PC-3 (cell line): ENCODE results near the gene NEAT1. TPM values are rescaled to one million over a fixed set of nuclear protein-coding genes. Genes with fewer than 3 reads are reported as not detected.
"Not testable (repeated sequence)": the region's sequence is repeated elsewhere in the genome, so short reads cannot be mapped to it uniquely, and the experiment has no call there.

Source experiments
- ATAC-seq: fragments of 200-7000 bp; cut with Tn5 transposase; 2 replicates; pipeline ENCODE4 v1.9.1; 2020; ENCODE audit warnings: mild to moderate bottlenecking, moderate library complexity
- BruUV-seq: library from RNA; stranded (reverse); fragments of 400-500 nt; replicated peaks from 2 replicates; lab custom pipeline; 2021; lab: Mats Ljungman, UMichigan
- CTCF ChIA-PET: fragments of 300-600 bp; sonication (Branson Sonifier 250); formaldehyde crosslinking; loops from one replicate; lab custom pipeline; 2022; ENCODE audit warnings: antibody characterized with exemption; lab: Charles Lee
- POLR2A ChIA-PET: fragments of 300-600 bp; sonication (Branson Sonifier 250); formaldehyde crosslinking; loops from one replicate; lab custom pipeline; 2022; ENCODE audit warnings: antibody characterized with exemption; ENCODE audit not compliant: unreplicated experiment; lab: Charles Lee
- DNase-seq: peaks from one replicate; pipeline ENCODE4 v3.0.0-alpha.2; 2015
- H2AFZ ChIP-seq: fragments of 300-600 bp; sonication (generic); 2 replicates; pipeline ENCODE4 v1.6.0; 2016; ENCODE audit warnings: antibody characterized with exemption, low read length
- H3F3A ChIP-seq: fragments of 300-600 bp; sonication (generic); one replicate; pipeline ENCODE4 v1.6.0; 2017; ENCODE audit warnings: antibody characterized with exemption, low read length, control low read depth, mild to moderate bottlenecking; ENCODE audit not compliant: unreplicated experiment
- H3K27ac ChIP-seq: fragments of 300-600 bp; sonication (generic); 2 replicates; pipeline ENCODE4 v1.5.1; 2016; ENCODE audit warnings: mild to moderate bottlenecking, low read length
- H3K27me3 ChIP-seq: fragments of 300-600 bp; sonication (generic); 2 replicates; pipeline ENCODE4 v1.6.1; 2016; ENCODE audit warnings: low read length, mixed read lengths
- H3K36me3 ChIP-seq: fragments of 300-600 bp; sonication (generic); 2 replicates; pipeline ENCODE4 v1.6.1; 2016; ENCODE audit warnings: low read depth, mixed run types, low read length, mixed read lengths
- H3K4me1 ChIP-seq: fragments of 300-600 bp; sonication (generic); 2 replicates; pipeline ENCODE4 v1.5.1; 2016; ENCODE audit warnings: low read length; ENCODE audit not compliant: insufficient read depth
- H3K4me2 ChIP-seq: fragments of 300-600 bp; sonication (generic); 2 replicates; pipeline ENCODE4 v1.6.0; 2016; ENCODE audit warnings: low read length
- H3K4me3 ChIP-seq: fragments of 300-600 bp; sonication (generic); 2 replicates; pipeline ENCODE4 v1.5.1; 2016; ENCODE audit warnings: mild to moderate bottlenecking, low read length, mixed read lengths
- H3K79me2 ChIP-seq: fragments of 300-600 bp; sonication (generic); 2 replicates; pipeline ENCODE4 v1.6.1; 2017; ENCODE audit warnings: low read length, mixed read lengths
- H3K9ac ChIP-seq: fragments of 300-600 bp; sonication (generic); 2 replicates; pipeline ENCODE4 v1.6.0; 2016; ENCODE audit warnings: mild to moderate bottlenecking, low read length
- H3K9me2 ChIP-seq: fragments of 300-600 bp; sonication (generic); replicated peaks from 2 replicates; pipeline ENCODE4 v1.6.1; 2016; ENCODE audit warnings: mixed run types, low read length, mixed read lengths
- H3K9me3 ChIP-seq: fragments of 300-600 bp; sonication (generic); 2 replicates; pipeline ENCODE4 v1.6.1; 2016; ENCODE audit warnings: low read length, mixed read lengths
- H4K20me1 ChIP-seq: fragments of 300-600 bp; sonication (generic); 2 replicates; pipeline ENCODE4 v1.6.1; 2016; ENCODE audit warnings: low read length, mixed read lengths
- CTCF ChIP-seq: fragments of 300-600 bp; sonication (generic); conservative IDR thresholded peaks from 2 replicates; pipeline ENCODE4 v1.5.1; 2017; ENCODE audit warnings: antibody characterized with exemption, low read depth, mild to moderate bottlenecking, low read length
- EZH2 ChIP-seq: fragments of 300-600 bp; sonication (generic); IDR thresholded peaks from one replicate; pipeline ENCODE4 v1.6.1; 2017; ENCODE audit warnings: antibody characterized with exemption, mild to moderate bottlenecking, low read length; ENCODE audit not compliant: unreplicated experiment
- EZH2phosphoT487 ChIP-seq: fragments of 300-600 bp; sonication (generic); IDR thresholded peaks from 2 replicates; pipeline ENCODE4 v1.6.1; 2018; ENCODE audit warnings: mild to moderate bottlenecking, antibody characterized with exemption, low read length, borderline replicate concordance
- intact Hi-C: fragments of 100-400 bp; cut with micrococcal nuclease; formaldehyde crosslinking; loops from 2 replicates; pipeline ENCODE4 v1.9.0; 2023
- total RNA-seq: library from RNA; depleted of rRNA; stranded (reverse); fragments of >200 nt; gene quantifications from 2 replicates; pipeline ENCODE4 v1.2.3, GENCODE V29; 2014

The NEAT1 gene
- total RNA-seq, 1 experiment from 2014 or later = 47.9 TPM

GRCh38 chr11:65470433-65471049 lies 47.9 kb downstream of the NEAT1 start:
- Histone ChIP-seq H3K4me2 (no peak overlapping the region), H3K9ac (no peak overlapping the region), H3K27me3 (no peaks in the 10 kb centered on the region), H3F3A (peaks cover 13% of the 10 kb centered on the region), H3K27ac (peak overlapping the region; percentile 95), H3K9me3 (no peaks in the 10 kb centered on the region), H3K36me3 (no peaks in the 10 kb centered on the region), H3K9me2 (no peaks in the 10 kb centered on the region), H3K4me1 (peaks cover 33% of the 10 kb centered on the region), H2AFZ (no peak overlapping the region), H3K4me3 (no peak overlapping the region), H3K79me2 (peaks cover 3% of the 10 kb centered on the region; the same call in 1 of the 2 replicates), H4K20me1 (no peaks in the 10 kb centered on the region)
- no peak for TF ChIP-seq EZH2phosphoT487
- no peak for TF ChIP-seq EZH2
- no peak for TF ChIP-seq CTCF
- CTCF ChIA-PET = interaction anchor here (0.6 to 0.7 kb wide), 2 partner anchors 38 to 212 kb away, joined by 3 to 4 read pairs; no protein-coding TSS in a partner anchor
- ATAC-seq (no peak), DNase-seq (no peak)
- intact Hi-C loops = no loop called here
- BruUV-seq = no TSS peak
- POLR2A ChIA-PET = interaction anchor here (1.9 kb wide), 1 partner anchor 27 kb away, joined by 40 read pairs; the partner anchor contains the start of gene MALAT1

DNA sequence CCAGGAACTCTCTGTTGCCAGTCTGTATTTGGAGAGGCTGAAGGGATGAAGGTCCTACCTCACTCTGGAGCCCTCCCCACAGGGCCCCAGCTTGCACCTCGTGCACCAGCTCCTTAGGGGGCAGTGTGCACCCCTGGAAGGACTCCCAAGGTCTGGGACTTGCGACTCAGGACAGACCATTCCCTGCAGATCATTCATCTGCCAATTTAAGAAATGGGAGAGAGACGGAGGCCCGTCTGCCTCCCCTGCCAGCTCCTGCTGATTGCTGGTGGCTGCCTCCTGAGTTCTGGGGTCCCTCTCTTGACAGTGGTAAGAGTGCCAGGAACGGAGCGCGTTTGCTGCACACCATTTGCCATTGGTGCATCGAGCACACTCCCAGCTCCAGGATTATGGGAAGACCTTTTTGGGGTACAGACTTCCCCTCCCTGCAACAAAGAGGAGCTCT lies 48.9 kb downstream of the NEAT1 start:
- no peaks in the 10 kb centered on the region for H3K9me2 ChIP-seq
- peaks cover 8% of the 10 kb centered on the region for H3K79me2 ChIP-seq
- no peaks in the 10 kb centered on the region for H4K20me1 ChIP-seq
- H3F3A ChIP-seq = peaks cover 13% of the 10 kb centered on the region
- ATAC-seq (peak; percentile 30), DNase-seq (peak; percentile 59)
- H3K9me3 ChIP-seq = no peaks in the 10 kb centered on the region
- H3K4me1 ChIP-seq = peaks cover 37% of the 10 kb centered on the region
- intact Hi-C loops = no loop called here
- BruUV-seq = TSS peak; percentile 52
- no peaks in the 10 kb centered on the region for H3K36me3 ChIP-seq
- no peak for TF ChIP-seq EZH2phosphoT487
- TF ChIP-seq CTCF = peak; percentile 66
- CTCF ChIA-PET = interaction anchor here (0.6 to 1.5 kb wide), 6 partner anchors 10 to 196 kb away, joined by 3 to 11 read pairs (median 4); no protein-coding TSS in a partner anchor
- POLR2A ChIA-PET = interaction anchor here (0.6 to 1.9 kb wide), 12 partner anchors 19 to 142 kb away, joined by 3 to 40 read pairs (median 5); partner anchors contain the start of genes MALAT1, NEAT1 and ZNRD2
- H3K27me3 ChIP-seq = no peaks in the 10 kb centered on the region
- H3K9ac ChIP-seq = peak overlapping the region; percentile 86
- peak overlapping the region; percentile 58 for H3K4me2 ChIP-seq
- no peak overlapping the region for H2AFZ ChIP-seq
- peak overlapping the region; percentile 5; the same call in 1 of the 2 replicates for H3K4me3 ChIP-seq
- peak overlapping the region; percentile 95 for H3K27ac ChIP-seq

DNA sequence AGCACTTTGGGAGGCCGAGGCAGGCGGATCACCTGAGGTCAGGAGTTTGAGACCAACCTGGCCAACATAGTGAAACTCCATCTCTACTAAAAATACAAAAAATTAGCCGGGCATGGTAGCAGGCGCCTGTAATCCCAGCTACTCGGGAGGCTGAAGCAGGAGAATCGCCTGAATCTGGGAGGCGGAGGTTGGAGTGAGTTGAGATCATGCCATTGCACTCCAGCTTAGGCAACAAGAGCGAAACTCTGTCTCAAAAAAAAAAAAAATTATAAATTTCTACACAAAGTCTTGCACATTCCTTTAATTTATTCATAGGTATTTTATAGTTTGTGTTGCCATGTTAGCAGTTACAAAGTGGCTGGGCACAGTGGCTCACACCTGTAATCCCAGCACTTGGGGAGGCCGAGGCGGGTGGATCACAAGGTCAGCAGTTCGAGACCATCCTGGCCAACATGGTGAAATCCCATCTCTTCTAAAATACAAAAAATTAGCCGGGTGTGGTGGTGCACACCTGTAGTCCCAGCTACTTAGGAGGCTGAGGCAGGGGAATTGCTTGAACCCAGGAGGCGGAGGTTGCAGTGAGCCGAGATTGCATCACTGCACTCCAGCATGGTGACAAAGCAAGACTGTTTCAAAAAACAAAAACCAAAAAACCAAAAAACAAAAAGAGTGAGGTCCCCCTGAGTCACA lies 50.1 kb downstream of the NEAT1 start:
- H2AFZ ChIP-seq, DNase-seq, H3K27me3 ChIP-seq, H4K20me1 ChIP-seq, H3K9me3 ChIP-seq, ATAC-seq, H3K9me2 ChIP-seq, H3K36me3 ChIP-seq: not testable (repeated sequence)
- BruUV-seq = TSS peak; percentile 42
- Histone ChIP-seq H3K9ac (peak overlapping the region; percentile 83), H3K79me2 (peaks cover 19% of the 10 kb centered on the region), H3K4me3 (peak overlapping the region; percentile 44; the same call in 1 of the 2 replicates), H3F3A (peaks cover 13% of the 10 kb centered on the region), H3K27ac (peak overlapping the region; percentile 95), H3K4me2 (peak overlapping the region; percentile 74), H3K4me1 (peaks cover 48% of the 10 kb centered on the region)
- intact Hi-C loops = loop anchor here (2.0 kb wide), 2 partner anchors 24 to 52 kb away; no protein-coding TSS in a partner anchor
- ChIA-PET POLR2A (interaction anchor here (0.5 to 1.9 kb wide), 6 partner anchors 20 to 50 kb away, joined by 3 to 40 read pairs (median 6); partner anchors contain the start of genes MALAT1 and NEAT1), CTCF (interaction anchor here (0.6 to 1.1 kb wide), 3 partner anchors 9 to 37 kb away, joined by 3 to 7 read pairs (median 3); no protein-coding TSS in a partner anchor)
